Kidney glomerular epithelial cell (primary cell): ENCODE data around the gene NIPAL3.
A peak's percentile ranks its signal among the peaks of the same experiment; 100 is the strongest.

Experiments
- DNase-seq: peaks from one replicate; lab custom pipeline; 2025; lab: John Stamatoyannopoulos, UW

Gene NIPAL3

DNA sequence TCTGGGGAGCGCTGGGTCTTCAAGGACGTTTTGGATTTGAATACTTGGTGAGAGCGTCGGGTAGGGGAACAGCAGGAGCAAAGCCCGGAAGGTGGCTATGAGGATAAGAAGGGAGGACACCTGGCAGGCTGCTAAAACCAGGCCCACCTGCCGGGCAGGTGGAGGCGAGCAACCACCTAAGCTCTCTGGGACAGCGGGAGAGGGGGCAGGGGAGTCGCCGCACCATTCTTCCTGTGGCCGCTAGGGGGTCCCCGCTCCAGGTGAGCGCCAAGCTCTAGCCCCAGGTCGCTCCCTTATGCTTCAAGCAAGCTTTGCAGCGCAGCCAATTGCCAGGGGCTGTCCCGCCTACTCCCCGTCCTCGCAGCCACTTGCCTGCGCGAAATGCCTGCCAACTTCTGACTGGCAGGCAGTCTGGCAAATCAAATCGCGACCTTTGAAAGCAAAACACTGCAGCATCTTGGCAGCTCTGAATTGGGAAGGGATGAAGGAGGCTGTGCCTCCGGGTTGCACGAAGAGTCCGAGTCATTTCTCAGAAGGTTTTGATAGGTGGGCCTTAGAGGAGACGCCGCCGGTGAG is at the start of gene NIPAL3:
Gene NIPAL3 (plus strand): TSS at position 469 of the 576 bp plus-strand sequence. CDS start 3,746 bp downstream, outside the sequence.
- DNase-seq, result peak; percentile 99

DNA sequence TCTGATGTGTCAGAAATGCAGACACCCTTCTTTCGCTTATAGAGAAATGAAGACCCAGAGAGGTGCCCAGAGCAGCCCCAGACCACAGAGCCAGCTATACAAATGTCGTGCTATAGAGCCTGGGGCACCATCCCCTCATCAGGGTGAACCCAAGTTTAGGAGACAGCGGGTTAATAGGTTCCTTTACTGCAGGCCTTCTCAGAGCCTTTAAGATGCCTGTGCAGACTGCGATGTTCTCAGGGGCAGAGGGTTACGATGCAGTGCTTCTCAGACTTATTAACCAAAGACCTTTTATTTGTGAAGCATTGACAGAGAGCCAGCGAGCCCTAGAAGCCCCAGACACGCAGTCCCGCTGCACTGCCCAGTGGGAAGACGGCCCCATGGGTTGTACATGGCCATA is 48.9 kb upstream of the NIPAL3 start:
- no peak for DNase-seq

DNA sequence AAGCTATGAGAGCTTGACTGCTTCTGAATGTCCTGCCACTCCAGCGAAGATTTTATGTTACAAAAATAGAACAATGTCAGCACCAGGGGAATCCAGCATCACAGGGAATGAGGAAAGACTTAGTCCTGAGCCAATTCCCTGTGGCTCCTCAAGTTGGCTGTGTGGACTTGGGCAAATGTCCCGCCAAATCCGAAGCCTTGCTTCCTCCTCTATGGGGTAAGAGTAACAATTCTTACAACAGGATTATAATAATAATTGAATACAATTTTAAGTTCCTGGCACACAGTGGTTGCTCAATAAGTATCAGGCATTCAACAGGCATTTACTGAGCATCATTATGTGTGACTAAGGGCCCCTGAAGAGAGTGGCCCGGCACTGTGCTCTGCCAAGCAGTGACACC is 46.4 kb upstream of the NIPAL3 start:
- DNase-seq, result no peak

GRCh38 chr1:24369801-24370200 is 45.8 kb upstream of the NIPAL3 start:
- DNase-seq, result no peak

GRCh38 chr1:24373044-24373443 is 42.6 kb upstream of the NIPAL3 start:
- DNase-seq, result no peak

DNA sequence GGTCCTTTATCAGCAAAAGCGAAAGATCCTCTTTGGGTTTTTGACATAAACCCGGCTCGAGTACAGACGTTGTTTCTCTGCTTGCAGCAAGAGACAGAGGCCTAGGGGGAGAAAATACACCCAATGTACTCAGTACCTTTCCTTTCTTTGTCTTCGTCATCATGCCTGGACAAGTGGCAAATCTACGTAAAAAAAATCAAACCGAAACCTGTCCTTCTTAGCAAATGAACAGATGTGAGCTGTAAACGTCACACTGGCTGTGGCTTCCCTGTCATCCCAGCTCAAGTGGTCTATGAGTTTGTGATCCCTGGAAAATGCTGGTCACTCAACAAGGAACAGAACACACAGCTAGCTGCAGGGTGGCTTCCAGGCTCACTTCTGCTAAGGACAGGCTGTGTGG is 41.9 kb upstream of the NIPAL3 start:
- DNase-seq, result no peak

DNA sequence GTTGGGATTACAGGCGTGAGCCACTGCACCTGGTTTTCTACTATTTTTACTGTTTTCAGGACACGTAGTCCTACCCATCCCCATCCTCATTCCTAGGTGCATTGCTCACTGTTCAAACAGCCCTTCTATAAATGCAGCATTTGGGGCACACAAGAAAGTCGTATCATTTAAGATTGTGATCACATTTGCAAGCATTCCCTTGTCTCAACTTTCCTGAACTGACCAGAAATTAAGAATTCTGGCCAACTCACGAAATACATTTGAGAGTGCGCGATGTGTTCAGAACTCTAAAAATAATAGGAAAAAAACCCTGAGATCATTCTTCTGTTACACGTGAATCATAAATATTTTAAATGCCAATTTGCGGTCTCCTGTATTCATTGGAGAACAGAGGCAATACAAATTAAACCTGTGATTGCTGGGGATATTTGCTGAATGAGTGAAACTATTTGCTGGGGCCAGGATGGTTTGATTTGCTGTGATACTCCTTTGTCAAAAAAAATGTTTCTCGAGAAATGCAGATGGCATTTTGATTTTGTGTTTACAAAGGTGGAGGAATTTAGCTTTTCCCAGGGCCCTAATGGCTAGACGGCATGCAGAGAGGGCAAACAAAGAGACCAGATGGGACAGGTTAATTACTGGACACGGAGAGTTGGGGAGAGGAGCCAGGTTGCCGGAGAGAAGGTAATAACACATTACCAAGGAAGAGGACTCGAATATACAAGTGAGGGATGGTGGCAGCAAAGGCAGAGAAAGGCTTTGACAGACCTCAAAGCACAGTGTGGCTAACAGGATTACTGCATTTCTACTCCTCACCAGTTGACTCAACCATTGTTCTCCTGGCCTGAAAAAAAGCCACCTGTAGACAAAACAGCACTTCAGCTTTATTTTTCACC is 40.5 kb upstream of the NIPAL3 start:
- no peak for DNase-seq

DNA sequence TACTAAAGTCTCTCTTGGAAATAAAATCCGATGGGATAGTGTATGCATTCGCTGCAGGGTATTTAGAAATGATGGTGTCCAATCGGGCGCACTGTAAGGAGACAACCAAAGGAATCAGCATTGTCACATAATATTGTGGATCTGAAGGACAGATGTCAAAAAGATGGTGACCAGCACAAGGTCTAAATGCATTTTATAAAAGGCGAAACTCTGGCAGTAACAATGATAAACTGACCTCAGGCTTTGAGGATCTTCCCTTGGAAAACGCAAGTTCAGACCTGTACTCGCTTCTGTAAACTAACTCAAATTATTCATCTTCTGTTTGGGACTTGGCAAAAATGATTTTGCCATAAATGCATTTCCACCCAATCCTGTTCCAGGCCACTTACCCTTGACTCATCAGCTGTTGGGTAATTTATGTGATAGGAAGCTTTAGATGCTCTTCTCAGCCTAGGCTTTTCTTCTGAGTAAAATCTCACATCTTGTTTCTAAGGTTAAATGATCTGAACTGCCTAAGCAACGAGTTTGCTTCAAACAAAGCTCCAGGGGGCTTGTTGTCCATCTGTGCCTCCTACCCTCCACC is 35.8 kb upstream of the NIPAL3 start:
- DNase-seq, result no peak

GRCh38 chr1:24380508-24380907 is 35.1 kb upstream of the NIPAL3 start:
- DNase-seq, result no peak

DNA sequence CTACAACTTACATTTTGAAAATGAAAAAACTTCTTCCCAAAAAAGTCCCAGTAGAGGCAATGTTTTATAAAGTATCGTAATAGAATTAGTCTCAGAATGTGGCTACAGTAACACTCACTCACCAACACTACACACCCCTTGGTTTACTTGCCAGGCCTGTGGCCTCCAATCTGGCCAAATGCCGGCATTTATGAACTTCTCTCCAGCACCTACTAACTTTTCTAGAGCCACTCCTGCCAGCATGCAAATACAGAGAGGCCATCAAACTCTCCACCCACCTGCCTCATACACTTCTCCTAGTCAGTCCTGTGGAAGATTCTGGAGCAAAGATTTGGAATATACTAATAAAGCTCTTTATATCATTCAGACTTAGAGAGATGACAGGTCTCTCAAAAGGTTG is 34.3 kb upstream of the NIPAL3 start:
- DNase-seq, result no peak

DNA sequence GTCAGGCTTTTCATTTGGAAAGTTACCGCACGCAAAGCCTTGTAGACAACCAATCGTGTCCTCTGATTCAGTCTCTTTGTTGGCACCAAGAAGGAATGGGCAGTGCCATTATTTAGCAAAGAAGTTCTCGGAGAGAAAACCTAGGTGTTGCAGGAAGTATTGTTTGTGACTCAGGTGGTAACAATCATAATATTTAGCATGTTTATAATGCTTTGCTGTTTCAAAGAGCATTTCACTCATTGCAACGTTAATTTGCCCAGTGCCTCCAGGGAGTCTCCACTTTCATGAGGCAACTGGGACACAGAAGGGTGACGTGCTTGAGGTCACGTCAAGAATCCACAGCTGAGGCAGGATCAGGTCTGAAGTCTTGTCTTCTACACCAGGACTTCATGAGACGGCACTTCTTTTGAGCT is 33.4 kb upstream of the NIPAL3 start:
- DNase-seq, result no peak

DNA sequence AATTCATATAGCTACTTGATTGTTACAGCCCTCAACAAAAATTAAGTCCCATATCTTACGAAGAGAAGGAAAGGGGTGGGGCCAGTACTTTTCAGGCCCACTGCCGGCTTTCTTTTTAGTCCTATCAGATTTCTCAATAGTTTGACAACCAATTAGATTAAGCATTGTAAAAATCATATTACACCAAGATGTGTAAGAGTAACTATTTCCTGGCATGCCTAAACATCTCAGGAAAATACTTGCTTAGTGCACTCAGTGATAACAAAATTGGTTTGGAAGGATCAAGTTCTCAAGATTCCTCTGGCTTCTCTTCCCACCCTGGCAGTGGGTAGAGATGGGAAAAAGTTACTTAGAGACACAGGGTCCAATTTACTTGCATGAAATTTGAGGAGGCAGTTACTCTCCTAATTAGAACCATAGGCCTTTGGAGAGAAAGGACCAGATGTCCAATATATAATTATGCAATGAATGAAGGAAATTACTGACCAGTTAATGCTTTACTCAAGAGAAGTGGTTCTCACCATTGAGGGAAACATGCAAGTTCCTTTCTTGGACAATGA is 32.1 kb upstream of the NIPAL3 start:
- DNase-seq, result no peak

DNA sequence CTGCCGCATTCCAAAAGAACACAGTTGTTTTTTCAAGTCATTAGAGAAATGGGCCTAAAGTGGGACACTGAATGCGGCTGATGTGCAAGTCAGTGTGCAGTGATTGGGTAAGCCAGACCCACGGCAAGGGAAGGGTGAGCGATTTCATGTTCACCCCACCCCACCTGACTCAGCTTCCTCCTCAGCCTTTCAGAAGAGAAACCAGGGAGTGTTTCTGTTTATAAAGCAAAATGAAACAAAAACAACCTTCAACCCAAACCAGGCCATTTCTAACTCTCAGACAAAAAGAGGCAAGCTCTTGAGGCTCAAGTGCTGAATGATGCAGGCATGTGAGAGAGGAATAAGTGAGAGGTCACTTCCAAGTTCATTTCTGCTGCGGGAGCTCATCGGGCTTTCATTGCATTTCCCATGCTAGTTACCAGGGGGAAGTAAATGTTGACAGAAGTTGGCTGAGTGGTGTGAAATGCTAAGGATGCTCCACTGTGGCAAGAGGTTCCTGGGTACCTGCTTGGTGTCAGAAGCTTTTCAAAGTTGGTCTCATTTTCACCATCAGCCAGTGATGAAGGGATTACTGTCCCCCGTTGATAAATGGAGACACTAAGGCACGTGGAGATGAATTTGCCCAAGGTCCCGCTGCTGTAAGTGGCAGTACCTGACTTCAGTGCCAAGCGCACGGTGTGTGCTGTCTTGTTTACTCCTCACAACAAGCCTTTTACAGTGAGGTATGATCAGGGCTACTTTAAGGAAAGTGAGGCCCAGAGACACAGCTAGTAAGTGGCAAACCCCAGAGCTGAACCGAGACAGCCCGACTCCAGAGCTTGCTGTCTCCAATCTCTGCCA is 31.1 kb upstream of the NIPAL3 start:
- peak; percentile 52 for DNase-seq

- DNase-seq, result no peak
Measured at GRCh38 chr1:24385160-24385940, 30.3 kb upstream of the NIPAL3 start.

GRCh38 chr1:24386241-24386640 is 29.4 kb upstream of the NIPAL3 start:
- DNase-seq, result no peak

DNA sequence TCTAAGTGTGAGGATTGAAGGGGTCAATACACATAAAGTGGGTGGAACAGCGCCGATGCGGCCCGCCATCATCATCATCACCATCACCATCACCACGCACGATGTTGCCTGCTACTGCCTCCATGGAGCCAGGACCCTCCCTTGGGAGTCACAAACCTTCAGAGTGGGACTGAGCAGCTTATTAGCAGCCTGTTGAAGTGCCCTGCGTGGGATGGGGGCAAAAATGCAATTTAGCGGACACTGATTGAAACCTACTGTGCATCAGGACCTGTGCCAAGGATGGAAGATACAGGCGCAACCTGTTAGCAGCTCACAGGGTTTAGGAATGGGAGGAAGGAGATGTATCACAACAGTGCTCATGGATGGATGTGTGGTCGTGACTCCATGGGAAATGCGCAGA is 28.7 kb upstream of the NIPAL3 start:
- no peak for DNase-seq

DNA sequence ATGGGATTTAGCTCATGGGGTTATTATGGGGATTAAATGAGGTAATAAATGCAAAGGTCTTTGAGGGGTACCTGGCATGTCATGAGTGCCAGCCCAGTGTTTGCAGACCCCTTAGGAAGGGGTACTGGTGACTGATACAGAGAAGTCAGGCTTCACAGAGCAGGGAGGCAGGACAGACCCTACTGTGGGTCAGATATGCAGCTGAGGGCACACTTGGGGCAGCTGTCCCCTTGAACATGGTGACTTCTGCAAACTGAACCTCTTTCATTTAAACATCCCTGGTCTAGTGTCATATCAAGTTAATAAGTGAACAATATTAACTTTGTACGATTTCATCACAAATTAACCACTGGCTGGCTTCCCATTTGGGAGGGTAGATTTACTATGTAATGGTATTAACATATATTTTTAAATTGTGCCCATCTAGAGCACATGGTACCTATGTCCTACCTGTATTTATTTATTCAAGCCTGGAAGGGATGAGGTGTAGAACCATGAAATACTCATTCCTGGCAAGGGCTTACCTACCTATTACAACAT is 27.9 kb upstream of the NIPAL3 start:
- no peak for DNase-seq

DNA sequence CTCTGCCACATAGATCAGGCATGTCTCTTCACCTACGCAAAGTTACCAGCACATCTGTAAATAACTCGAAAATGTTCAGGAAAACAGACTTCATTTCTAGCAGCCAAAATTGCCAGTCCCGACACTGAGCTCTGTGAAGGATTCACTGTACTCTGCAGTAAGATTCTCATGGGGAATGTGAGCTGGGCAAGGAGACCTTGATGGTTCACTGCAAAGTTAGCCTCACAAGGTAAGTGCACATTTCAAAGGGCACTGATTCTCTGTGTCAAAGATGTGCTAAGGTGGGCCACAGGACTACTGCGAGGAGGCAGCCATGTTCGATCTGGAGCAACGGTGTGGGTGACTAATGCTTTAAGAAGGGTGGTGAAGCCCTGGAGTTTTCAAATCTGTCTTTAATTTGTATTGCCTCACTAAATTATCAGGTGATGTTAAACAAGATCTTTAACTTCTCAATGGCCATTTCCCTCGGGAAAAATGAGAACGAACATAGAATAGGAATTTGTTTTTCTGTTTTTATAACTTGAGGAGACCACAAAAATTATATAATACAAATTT is 27.2 kb upstream of the NIPAL3 start:
- no peak for DNase-seq

DNA sequence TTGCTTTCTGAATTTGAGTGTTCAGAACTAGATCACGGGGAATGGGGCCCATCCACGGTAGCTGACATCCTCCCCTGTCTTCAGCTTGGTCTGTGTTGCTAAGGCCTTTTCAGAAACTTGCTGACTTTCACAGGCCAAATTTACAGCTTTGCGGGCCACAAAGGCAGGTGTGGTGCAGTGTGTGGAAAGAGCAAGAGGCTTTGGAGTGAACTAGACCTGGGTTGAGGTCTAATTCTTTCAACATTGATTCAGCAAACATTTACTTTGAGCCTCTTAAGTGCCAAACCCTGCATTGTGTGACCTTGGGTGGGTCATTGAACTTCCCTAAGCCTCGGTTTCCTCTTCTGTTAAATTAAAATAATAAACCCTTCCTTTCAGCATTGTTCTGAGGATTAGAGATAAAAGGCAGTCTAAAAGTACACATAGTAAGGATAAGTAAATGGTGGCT is 26.3 kb upstream of the NIPAL3 start:
- no peak for DNase-seq
